Measurements from ENCODE around the gene EHD1. TPM values are rescaled to one million over a fixed set of nuclear protein-coding genes. Genes with fewer than 3 reads are reported as not detected.

EHD1 gene
- total RNA-seq, 6 donors from 2014 or later: 43.0 to 167 (median 103) TPM

DNA sequence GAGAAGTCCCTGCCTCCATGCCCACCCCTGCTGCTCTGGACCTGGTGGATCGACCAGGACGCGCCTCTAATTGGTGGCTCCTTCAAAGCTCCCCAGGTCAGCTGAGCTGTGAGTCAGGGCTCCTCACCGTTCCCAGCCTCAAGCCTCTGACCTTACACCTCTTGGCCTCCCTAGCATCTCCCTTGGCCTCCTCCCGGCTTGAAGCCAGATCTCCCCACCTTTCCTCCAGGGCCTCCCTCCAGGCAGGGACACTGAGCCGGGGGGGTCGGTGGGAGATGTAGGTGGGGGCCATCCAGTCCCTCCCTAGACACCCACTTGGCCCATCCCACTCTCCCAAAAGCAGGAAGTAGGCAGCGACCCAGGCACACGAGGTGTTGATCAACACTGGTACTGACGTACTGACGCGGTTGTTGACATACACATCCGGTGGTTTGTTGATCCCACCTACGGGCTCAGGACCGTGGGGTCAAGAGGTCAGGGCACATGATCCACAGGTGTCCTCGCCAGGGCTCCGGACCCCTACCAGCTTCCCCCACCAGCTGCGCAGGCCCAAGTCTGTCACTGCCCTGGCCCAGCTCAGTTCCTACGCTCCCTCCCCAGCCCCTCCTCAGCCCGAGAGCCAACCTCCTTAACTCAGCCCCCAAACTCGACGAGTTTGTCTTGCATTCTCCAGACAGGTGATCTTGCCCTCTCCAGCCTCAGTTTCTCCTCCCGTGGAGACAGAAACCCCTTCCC, 37.8 kb upstream of the EHD1 start:
- Histone ChIP-seq H3K9me3 (no peaks in the 10 kb centered on the region), H3K27me3 (no peaks in the 10 kb centered on the region), H3K27ac (peak overlapping the region; percentile 78 to 91 (median 86)), H3K4me3 (peak overlapping the region; percentile 59 to 92 (median 78)), H3K36me3 (peaks cover 10 to 33% (median 30%) of the 10 kb centered on the region in 4 donors), H3K4me1 (peaks cover 13 to 30% (median 19%) of the 10 kb centered on the region in 4 donors)
- DNase-seq (peak; percentile 58 to 76), ATAC-seq (ENCODE audit: low FRiP score in 2 of 2) (peak; percentile 1 to 40)
- WGBS, 2 donors: 7% methylated on average over 21 to 23 of the region's 23 CpGs
- TF ChIP-seq POLR2AphosphoS5 (IDR thresholded peaks at IDR 0.05): peak; percentile 71 to 72
- TF ChIP-seq EP300 (IDR thresholded peaks at IDR 0.05): no peak
- TF ChIP-seq POLR2A (IDR thresholded peaks at IDR 0.05): no peak
- TF ChIP-seq, protein P1, sequence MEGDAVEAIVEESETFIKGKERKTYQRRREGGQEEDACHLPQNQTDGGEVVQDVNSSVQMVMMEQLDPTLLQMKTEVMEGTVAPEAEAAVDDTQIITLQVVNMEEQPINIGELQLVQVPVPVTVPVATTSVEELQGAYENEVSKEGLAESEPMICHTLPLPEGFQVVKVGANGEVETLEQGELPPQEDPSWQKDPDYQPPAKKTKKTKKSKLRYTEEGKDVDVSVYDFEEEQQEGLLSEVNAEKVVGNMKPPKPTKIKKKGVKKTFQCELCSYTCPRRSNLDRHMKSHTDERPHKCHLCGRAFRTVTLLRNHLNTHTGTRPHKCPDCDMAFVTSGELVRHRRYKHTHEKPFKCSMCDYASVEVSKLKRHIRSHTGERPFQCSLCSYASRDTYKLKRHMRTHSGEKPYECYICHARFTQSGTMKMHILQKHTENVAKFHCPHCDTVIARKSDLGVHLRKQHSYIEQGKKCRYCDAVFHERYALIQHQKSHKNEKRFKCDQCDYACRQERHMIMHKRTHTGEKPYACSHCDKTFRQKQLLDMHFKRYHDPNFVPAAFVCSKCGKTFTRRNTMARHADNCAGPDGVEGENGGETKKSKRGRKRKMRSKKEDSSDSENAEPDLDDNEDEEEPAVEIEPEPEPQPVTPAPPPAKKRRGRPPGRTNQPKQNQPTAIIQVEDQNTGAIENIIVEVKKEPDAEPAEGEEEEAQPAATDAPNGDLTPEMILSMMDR (IDR thresholded peaks at IDR 0.05): no peak

GRCh38 chr11:64915376-64915887, 37.0 kb upstream of the EHD1 start:
- Histone ChIP-seq H3K36me3 (peaks cover 10 to 41% (median 38%) of the 10 kb centered on the region in 4 donors), H3K27me3 (no peaks in the 10 kb centered on the region), H3K4me1 (peaks cover 13 to 30% (median 19%) of the 10 kb centered on the region in 4 donors), H3K27ac (peak overlapping the region; percentile 78 to 91 (median 86)), H3K9me3 (no peaks in the 10 kb centered on the region), H3K4me3 (peak overlapping the region in 3 of 4 donors; percentile 59 to 92 (median 75))
- TF ChIP-seq, protein P1 (IDR thresholded peaks at IDR 0.05): no peak
- TF ChIP-seq POLR2A (IDR thresholded peaks at IDR 0.05) (no peak), EP300 (IDR thresholded peaks at IDR 0.05) (no peak), POLR2AphosphoS5 (IDR thresholded peaks at IDR 0.05) (no peak)
- DNase-seq (no peak), ATAC-seq (ENCODE audit: low FRiP score in 2 of 2) (no peak)
- WGBS, 2 donors: 78 to 80% methylated on average over 7 of the region's 7 CpGs

GRCh38 chr11:64914123-64914522, 35.7 kb upstream of the EHD1 start:
- no peak for ATAC-seq (ENCODE audit: low FRiP score in 2 of 2)
- TF ChIP-seq, protein P1 (IDR thresholded peaks at IDR 0.05): no peak
- TF ChIP-seq POLR2AphosphoS5 (IDR thresholded peaks at IDR 0.05) (no peak), EP300 (IDR thresholded peaks at IDR 0.05) (no peak), POLR2A (IDR thresholded peaks at IDR 0.05) (no peak)
- Histone ChIP-seq H3K4me3 (no peak overlapping the region), H3K36me3 (peaks cover 10 to 54% (median 51%) of the 10 kb centered on the region in 4 donors), H3K27me3 (no peaks in the 10 kb centered on the region), H3K4me1 (peaks cover 13 to 30% (median 19%) of the 10 kb centered on the region in 4 donors), H3K9me3 (no peaks in the 10 kb centered on the region), H3K27ac (no peak overlapping the region)
- WGBS, 2 donors: 50 to 91% methylated on average over 1 to 17 of the region's 17 CpGs
- peak in 1 of 2 donors; percentile 74 for DNase-seq

DNA sequence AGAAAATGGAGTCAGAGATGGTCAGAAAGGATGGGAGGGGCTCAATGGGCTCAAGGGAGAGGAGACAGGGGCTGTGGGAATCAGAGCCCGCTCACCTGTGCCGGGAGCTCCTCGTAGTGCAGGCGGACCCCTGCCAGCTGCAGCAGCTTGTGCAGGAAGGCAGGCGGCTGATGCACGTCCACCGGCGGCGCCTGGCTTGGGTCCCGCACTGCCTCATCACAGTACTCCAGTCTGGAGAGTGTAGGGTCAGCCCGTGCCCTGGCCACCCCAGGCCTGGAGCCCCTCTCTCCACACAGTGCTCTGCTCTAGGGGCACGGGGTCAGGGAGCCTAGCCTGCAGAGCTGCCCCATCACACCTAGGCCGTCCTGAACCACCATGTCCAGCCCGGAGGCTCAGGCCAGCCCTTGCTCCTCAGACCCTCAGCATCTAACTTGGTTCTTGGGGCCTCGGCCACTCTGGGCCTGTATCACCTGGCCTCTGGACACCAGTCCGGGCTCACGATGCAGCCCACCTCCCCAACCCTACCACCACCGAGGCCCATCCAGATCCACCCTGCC, 34.8 kb upstream of the EHD1 start:
- Histone ChIP-seq H3K4me3 (no peak overlapping the region), H3K36me3 (peaks cover 14 to 63% (median 59%) of the 10 kb centered on the region in 4 donors), H3K27me3 (no peaks in the 10 kb centered on the region), H3K27ac (no peak overlapping the region), H3K4me1 (peaks cover 13 to 23% (median 17%) of the 10 kb centered on the region in 4 donors), H3K9me3 (no peaks in the 10 kb centered on the region)
- DNase-seq (peak in 1 of 2 donors; percentile 73), ATAC-seq (ENCODE audit: low FRiP score in 2 of 2) (no peak)
- TF ChIP-seq POLR2A (IDR thresholded peaks at IDR 0.05): no peak
- no peak for TF ChIP-seq POLR2AphosphoS5 (IDR thresholded peaks at IDR 0.05)
- TF ChIP-seq, protein P1 (IDR thresholded peaks at IDR 0.05): no peak
- no peak for TF ChIP-seq EP300 (IDR thresholded peaks at IDR 0.05)
- WGBS, 2 donors: 90 to 92% methylated on average over 13 to 17 of the region's 18 CpGs

Measured in upper lobe of left lung (tissue), 6 donors.